Epithelial cell of esophagus (primary cell): ENCODE measurements around the gene SLX9.

Source experiments
- DNase-seq: peaks from one replicate; pipeline ENCODE4 v3.0.0; 2010; ENCODE audit warnings: low read depth
- H3K4me3 ChIP-seq: 2 replicates; pipeline ENCODE4 v1.5.1; 2011; ENCODE audit warnings: mild to moderate bottlenecking, low read length, control low read depth
- TF ChIP-seq, protein P1 (sequence below): IDR thresholded peaks from 2 replicates; pipeline ENCODE4 v1.5.1; 2011; ENCODE audit warnings: low read depth, mild to moderate bottlenecking, low read length, control low read depth, inconsistent platforms; ENCODE audit not compliant: insufficient read depth; ENCODE audit errors: missing control alignments

The SLX9 gene

DNA sequence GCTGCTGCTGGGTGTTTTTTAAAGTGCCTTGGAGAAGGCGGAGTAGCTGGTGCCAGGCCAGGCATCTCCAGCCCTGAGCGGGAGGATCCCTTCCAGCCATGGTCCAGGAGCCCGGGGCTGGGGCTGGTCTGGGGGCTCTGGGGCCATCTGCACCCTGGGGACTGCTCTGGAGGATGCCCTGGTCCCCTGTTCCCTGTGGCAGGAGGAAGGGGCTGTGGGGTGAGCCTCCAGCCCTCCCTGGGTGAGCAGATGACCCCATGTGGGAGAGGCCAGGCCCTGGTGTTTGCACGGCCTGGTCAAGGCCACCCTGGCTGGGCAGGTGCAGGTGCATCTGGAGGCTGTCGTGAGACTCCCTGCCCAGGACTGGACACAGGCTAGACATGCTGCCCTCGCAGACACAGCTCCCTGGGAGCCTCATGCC lies 56.7 kb downstream of the SLX9 start:
- no peak for DNase-seq
- TF ChIP-seq, protein P1, sequence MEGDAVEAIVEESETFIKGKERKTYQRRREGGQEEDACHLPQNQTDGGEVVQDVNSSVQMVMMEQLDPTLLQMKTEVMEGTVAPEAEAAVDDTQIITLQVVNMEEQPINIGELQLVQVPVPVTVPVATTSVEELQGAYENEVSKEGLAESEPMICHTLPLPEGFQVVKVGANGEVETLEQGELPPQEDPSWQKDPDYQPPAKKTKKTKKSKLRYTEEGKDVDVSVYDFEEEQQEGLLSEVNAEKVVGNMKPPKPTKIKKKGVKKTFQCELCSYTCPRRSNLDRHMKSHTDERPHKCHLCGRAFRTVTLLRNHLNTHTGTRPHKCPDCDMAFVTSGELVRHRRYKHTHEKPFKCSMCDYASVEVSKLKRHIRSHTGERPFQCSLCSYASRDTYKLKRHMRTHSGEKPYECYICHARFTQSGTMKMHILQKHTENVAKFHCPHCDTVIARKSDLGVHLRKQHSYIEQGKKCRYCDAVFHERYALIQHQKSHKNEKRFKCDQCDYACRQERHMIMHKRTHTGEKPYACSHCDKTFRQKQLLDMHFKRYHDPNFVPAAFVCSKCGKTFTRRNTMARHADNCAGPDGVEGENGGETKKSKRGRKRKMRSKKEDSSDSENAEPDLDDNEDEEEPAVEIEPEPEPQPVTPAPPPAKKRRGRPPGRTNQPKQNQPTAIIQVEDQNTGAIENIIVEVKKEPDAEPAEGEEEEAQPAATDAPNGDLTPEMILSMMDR: no peak
- H3K4me3 ChIP-seq: no peak overlapping the region

DNA sequence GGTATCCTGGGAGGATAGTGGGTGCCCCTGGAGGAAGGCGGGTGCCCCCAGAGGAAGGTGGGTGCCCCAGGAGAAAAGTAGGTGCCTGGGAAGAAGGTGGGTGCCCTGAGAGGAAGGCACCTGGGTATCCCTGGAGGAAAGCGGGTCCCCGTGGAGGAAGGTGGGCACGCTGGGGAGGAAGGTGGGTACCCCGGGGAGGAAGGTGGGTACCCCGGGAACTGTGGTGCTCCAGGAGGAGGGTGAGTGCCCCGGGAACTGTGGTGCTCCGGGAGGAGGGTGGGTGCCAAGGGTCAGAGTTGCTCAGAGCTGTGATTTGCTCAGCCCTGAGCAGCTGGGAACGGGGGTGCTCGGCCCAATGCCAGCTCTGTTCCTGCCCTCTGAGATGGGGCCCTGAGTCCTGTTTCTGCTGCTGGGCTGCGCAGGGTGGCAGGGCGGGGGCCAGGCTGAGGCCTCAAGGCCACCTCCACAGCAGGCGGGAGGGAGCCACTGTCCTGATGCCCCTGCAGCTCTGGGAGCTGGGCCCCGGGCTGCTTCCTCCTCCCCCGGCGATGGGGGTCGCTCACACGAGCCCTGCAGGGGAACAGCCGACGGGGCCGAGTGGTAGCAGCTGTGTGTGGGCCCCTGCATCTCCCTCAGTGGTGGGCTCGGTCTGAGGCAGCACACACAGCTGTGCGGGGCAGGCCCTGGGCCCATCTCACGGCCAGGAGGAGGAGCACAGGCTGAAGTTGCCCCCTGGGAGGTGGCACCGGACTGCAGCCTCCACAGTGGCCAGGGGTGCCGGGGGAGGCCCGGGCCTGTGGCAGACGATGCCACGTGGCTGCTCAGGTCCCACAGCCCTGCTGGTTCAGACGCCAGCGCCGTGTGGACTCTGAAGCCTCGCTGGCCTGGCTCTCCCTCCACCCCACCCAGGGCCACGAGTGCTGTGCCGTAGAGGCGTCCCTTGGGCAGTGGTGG lies 57.4 kb downstream of the SLX9 start:
- TF ChIP-seq, protein P1: no peak
- no peak for DNase-seq
- H3K4me3 ChIP-seq: no peak overlapping the region

DNA sequence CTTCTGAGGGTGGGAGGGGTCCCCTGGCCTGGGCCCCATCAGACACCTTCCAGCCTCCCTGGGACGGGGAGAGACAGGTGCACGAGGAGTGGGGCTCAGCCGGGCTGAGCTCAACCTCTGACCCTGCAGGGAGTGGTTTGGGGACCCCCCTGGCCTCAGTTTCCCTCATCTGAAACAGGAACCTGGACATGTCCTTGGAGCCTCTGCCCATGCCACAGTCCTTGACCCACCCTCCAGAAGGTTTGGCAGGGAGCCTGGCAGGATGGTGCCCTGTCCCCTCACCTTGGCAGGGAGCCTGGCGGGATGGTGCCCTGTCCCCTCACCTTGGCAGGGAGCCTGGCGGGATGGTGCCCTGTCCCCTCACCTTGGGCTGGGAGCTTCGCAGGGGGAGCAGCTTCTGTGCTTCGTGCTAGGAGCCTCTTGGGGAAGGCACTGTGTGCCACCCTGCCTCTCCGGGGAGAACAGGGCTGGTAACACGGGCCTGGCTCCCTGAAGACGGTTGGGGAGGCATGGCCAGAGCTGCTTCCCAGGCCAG lies 58.3 kb downstream of the SLX9 start:
- H3K4me3 ChIP-seq: no peak overlapping the region
- TF ChIP-seq, protein P1: no peak
- DNase-seq: no peak

DNA sequence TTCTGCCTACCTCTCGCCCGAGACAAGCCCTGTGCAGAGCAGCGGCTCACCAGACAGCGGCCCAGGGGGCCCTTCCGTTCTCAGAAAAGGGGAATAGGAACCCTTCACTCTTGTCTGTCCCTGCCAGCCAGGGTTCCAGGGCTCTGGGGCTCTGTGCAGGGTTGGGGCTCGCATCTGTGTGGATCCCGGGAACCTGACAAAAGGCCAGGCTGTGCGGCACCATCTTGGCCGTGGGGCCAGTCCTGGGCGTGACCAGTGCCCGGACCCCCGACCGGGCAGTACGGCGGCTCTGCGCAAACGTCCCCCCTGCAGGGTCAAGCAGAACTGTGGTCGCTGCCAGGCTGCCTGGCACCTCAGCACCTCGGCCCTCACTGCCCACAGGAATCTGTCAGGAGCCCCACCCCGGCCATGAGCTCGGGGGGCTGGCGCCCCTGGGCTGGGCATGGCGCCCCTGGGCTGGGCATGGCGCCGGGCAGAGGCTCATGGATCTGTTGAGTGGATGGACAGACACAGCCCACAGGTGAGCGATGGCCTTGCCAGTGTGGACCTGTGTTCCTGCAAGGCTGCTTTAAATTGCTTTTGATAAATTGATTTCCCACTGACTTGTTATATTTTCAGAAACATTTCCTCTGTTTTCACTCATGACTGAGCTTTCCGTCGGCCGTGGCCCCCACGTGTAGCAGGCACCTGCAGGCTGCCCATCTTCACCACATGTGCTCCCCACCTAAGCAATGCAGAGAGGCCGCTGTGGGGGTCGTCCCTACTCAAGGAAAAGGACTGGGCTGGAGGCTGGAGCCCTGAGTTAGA lies 59.0 kb downstream of the SLX9 start:
- DNase-seq: no peak
- H3K4me3 ChIP-seq: no peak overlapping the region
- TF ChIP-seq, protein P1: no peak

DNA sequence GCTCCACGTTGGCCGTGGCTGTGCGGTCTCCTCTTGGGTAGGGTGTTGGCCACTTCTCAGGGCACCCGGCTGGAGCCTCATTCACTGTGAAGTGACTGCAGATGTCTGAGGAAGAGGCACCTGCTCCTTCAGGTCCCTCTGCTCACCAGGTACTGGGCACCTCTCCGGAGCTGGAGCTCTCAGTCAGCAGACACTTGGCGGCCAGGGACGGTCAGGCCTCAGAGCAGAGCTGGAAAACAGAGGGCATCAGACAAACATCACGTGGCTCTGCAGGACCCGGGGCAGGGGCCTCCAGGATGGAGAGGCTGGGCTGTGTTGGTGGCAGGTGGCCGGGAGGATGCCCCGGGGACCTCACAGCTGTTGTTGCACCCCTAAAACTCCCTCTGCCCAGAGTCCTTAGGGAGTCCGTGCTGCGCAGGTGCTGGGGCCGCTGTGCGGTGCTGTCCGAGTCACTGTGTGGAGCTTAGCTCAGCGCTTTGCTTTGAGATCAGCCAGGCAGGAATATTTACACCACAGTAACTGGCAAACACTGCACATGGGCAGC lies 59.7 kb downstream of the SLX9 start:
- no peak overlapping the region for H3K4me3 ChIP-seq
- no peak for DNase-seq
- TF ChIP-seq, protein P1: no peak

DNA sequence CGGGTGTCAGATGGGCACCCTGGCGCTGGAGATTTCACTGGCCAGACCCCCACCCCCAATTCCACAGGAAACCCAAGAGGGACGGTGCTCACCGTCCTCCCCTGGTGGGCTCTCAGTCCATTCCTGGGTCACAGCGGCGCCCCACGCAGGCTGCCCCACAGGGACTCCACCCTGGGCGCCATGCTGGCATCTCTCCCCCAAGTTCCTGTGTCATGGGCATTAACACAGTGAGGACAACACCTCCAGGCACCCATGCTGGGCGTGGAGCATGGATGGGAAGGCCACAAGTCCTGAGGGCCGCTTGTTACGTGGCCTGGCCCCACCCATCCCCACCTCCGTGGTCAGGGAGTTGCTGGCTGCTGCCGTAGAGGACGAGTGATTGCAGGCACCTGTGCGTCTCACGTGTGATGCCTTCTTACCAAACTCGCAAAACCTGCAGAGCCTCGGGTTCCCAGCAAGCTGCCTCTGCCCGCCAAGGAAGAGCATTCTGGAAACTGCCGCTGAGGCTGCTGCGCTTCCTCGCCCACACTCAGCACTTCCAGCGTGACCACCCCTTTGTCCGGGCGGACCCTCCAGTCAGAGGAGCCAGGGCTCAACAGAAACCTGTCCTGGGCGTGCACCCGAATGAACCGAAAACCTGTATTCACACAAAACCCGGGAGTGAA lies 60.3 kb downstream of the SLX9 start:
- TF ChIP-seq, protein P1: no peak
- DNase-seq: peak; percentile 87
- H3K4me3 ChIP-seq: peak overlapping the region; percentile 34
